KOPT-K1 (cell line): ENCODE measurements around the gene SLC5A1.
"Not testable (repeated sequence)": the region's sequence is repeated elsewhere in the genome, so short reads cannot be mapped to it uniquely, and the experiment has no call there.

ENCODE experiments used
- H3K27ac ChIP-seq: fragments of 200-600 bp; sonication (generic); 2 replicates; pipeline ENCODE4 v1.5.1; 2016; ENCODE audit warnings: antibody characterized with exemption, mild to moderate bottlenecking, low read depth, low read length; ENCODE audit not compliant: poor library complexity, severe bottlenecking
- H3K36me3 ChIP-seq: fragments of 200-600 bp; sonication (generic); 2 replicates; pipeline ENCODE4 v1.5.1; 2017; ENCODE audit warnings: antibody characterized with exemption, mild to moderate bottlenecking, low read length, moderate library complexity; ENCODE audit not compliant: insufficient read depth
- H3K9me3 ChIP-seq: fragments of 200-600 bp; sonication (generic); 2 replicates; pipeline ENCODE4 v1.5.1; 2017; ENCODE audit warnings: antibody characterized with exemption, low read length, mild to moderate bottlenecking; ENCODE audit not compliant: insufficient read depth, poor library complexity, severe bottlenecking

The SLC5A1 gene

DNA sequence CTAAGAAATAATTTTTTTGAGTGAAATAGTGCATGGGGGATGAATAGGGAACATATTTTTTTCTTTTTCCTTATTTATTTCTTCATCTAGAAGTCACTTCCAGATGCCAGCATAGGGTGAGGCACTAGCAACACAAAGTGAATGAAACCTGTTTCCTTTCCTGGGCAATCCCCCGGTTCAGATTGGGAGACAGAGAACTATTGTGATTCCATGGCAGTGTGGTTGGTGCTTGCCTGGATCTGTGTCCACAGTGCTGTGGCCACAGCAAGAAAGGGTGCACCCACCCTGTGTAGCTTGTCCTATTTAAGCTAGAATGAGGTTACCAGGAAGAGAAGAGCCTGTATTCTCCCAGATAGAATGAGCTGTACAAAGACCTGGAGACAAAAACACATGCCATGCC lies 57.6 kb downstream of the SLC5A1 start:
- H3K27ac ChIP-seq = no peak overlapping the region
- no peaks in the 10 kb centered on the region for H3K9me3 ChIP-seq
- H3K36me3 ChIP-seq = no peaks in the 10 kb centered on the region

DNA sequence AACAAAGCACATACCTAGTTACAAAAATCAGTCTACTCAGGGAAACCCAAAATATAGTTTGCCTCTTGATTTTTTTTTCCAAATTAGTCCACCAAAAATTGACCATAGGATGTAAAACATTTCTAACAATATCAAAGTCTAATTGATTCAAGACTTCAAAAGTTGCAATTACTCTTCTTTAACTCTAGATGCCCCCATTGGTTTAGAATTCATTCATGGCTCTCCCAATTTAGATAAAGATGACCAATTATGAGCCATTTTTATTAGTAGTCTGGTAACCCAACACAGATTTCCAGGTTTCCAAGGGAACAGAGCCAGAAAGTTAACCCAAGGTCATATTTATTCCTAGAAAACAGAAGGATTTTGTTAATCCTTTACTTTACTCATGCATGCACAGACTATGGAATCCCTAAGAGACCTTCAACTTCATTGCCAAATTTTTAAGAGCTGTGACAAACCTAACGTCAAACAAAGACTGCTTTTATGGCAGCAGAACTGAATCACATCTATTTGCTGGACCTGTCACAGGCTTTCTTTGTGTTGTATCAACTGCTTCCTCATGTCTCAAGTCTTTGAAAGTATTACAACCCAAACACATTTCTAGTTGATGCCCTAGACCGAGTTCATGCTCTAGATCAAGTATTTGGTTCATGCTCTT lies 60.7 kb downstream of the SLC5A1 start:
- H3K36me3 ChIP-seq = no peaks in the 10 kb centered on the region
- no peak overlapping the region for H3K27ac ChIP-seq
- H3K9me3 ChIP-seq = no peaks in the 10 kb centered on the region

DNA sequence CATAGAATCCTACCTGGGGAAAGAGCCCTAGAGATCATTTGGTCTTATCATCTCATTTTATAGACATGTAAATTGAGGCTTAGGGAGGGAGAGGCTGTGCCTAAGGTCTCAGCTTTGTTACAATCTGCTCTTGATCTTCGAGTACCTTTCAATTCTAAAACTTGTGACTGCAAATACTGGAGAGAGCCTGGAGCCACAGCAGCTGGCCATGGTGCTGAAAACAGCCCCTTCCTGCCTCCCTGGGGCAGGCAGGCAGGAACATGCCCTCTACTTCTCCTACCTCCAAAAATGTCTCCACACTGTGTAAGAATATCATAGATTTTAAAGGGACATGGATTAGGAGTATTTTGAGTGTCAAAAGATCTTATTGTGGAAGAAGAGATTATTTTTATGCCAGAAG lies 63.9 kb downstream of the SLC5A1 start:
- no peaks in the 10 kb centered on the region for H3K9me3 ChIP-seq
- no peaks in the 10 kb centered on the region for H3K36me3 ChIP-seq
- no peak overlapping the region for H3K27ac ChIP-seq

DNA sequence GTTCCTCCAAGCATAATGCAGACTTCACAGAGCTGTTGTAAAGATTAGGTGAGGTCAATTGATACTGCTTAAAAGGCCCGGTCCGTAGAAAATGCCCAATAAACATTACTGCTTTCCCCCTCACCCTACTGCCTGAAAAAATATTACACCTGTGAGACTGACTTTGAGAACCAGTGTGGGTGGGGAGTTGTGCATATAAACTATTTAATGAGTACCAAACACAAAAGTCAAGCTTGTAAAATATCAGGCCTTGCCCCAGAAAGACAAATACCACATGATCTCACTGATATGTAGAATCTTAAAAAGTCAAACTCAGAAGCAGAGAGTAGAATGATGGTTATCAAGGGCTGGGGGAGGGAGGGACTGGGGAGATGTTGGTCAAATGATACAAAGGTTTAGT lies 69.3 kb downstream of the SLC5A1 start:
- Histone ChIP-seq H3K27ac (no peak overlapping the region), H3K9me3 (no peaks in the 10 kb centered on the region), H3K36me3 (no peaks in the 10 kb centered on the region)

DNA sequence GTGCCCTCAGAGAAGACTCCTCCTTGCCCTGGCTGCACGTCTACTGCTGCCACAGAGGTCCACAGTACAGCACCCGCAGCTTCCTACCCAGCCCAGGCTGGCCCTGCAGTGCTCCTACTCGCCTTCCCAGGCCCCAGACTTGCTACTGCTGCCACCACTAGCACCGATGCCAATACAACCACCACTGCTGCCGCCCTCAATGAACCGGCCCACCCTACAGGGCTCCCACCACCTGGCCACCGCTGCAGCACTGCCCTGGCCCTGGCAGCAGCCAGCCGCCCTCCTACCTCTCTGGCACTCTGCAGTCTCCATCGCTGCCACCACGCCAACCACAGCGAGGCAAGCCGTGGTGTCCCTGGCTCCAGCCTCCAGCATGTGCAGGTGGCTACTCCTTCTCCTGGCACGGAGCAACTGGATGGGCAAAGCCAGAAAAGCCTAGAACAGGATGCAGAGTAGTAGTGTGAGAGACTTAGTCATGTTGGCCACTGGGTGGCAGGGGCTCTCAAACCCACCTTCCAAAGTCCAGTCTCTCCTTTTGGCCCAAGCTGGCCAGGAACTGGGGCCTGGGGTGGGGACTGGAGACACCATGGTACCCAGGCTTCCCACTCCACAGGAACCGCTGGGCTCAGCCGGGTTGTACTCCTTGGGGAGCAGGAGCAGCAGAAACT lies 76.6 kb downstream of the SLC5A1 start:
- Histone ChIP-seq H3K9me3 (no peaks in the 10 kb centered on the region), H3K27ac (no peak overlapping the region), H3K36me3 (no peaks in the 10 kb centered on the region)

DNA sequence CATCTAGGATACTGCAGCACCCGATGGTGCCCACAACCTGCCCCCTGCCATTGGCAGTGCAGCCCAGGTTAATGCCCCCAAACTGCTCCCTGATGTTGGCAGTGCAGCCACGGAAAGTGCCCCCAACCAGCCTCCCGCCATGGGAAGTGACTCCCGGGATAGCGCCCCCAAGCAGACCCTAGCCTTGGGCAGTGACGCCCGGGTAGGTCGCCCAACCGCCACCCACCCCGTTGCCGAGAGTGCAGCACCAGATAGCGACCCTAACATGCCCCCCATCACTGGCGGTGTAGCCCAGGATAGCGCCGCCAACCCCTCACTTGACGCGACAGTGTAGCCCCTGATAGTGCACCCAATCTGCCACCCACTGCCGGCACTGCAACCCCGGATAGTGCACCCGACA lies 77.5 kb downstream of the SLC5A1 start:
- Histone ChIP-seq H3K36me3 (no peaks in the 10 kb centered on the region), H3K9me3 (no peaks in the 10 kb centered on the region), H3K27ac (no peak overlapping the region)

DNA sequence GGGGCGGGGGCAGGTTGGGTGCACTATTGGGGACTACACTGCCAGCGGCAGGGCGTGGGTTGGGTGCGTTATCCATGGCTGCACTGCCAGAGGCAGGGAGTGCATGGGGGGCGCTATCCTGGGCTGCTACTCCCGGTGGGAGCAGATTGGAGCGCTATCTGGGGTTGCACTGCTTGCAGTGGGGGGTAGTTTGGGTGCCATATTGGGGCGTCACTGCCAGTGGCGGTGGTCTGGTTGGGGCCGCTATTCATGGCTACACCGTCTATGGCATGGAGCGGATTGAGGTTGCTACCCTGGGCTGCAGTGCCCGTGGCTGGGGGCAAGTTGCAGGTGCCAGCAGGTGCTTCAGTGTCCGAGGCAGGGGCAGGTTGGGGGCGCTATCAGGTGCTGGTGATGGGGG lies 79.8 kb downstream of the SLC5A1 start:
- no peak overlapping the region for H3K27ac ChIP-seq
- no peaks in the 10 kb centered on the region for H3K36me3 ChIP-seq
- H3K9me3 ChIP-seq = no peaks in the 10 kb centered on the region

DNA sequence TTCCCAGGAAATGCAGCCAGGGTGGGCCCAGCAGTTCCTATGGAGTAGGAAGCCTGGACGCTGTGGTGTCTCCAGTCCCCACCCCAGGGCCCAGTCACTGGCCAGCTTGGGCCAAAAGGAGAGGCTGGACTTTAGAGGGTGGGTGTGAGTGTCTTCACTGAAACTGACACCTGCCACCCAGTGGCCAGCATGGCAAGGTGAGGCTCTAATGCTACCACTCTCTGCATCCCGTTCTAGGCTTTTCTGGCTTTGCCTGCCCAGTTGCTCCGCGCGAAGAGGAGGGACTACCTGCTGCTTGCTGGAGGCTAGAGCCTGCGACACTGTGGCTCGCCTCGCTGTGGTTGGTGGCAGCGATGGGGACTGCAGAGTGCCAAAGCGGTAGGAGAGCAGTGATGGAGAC lies 80.6 kb downstream of the SLC5A1 start:
- no peaks in the 10 kb centered on the region for H3K9me3 ChIP-seq
- no peak overlapping the region for H3K27ac ChIP-seq
- no peaks in the 10 kb centered on the region for H3K36me3 ChIP-seq

DNA sequence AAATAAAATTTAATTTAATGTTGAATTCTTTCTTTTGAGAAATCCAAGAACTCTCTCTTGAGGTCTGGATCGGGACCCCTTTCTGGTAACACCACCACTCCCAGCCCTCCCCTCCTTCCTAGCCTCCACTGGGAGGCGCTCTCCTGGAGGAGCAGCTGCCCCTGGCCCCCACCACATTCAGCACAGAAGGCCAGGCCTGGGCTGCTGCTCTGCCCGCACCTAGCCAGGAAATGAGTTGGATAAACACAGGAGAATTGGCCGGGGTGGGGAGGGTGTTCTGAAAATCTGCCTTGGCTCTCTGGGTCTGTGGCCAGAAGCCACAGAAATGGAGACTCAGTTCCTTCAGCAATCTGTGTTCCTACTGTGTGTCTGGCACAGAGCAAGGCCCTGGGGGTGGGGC lies 84.8 kb downstream of the SLC5A1 start:
- Histone ChIP-seq H3K27ac (no peak overlapping the region), H3K36me3 (no peaks in the 10 kb centered on the region), H3K9me3 (no peaks in the 10 kb centered on the region)

DNA sequence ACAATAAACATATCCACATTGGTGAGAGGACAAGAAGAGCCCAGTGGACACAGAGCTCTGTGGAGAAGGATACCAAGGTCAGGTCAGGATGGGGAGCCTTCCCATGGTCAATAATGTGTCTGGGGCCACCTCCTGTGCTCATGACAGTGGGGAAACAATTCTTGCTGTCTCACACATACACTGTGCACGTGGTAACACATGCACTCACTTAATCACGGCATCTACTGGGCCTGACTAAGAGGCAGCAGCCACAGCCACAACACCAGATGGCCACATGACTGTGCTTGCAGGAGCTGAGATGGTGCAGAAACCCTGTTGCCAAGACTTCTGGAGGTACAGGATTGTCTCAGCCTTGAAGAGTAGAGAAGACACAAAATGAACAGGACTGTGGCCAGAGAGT lies 87.4 kb downstream of the SLC5A1 start:
- Histone ChIP-seq H3K27ac (no peak overlapping the region), H3K9me3 (no peaks in the 10 kb centered on the region), H3K36me3 (no peaks in the 10 kb centered on the region)

DNA sequence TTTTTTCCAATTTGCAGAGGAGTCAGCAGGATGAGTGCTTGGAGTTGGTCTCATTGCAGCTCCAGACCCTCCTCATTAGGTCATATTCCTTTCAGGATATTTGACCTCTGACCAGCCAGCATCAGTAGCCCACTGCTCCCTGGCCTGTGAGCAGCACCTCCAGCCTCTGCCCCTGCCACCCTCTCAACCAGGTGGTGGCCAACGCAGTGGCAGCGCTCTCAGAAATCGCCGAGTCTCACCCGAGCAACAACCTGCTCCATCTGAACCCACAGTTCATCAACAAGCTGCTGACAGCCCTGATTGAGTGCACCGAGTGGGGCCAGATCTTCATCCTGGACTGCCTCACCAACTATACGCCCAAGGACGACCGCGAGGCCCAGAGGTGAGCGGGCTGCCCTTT lies 89.1 kb downstream of the SLC5A1 start:
- Histone ChIP-seq H3K36me3 (no peaks in the 10 kb centered on the region), H3K27ac (no peak overlapping the region), H3K9me3 (no peaks in the 10 kb centered on the region)

DNA sequence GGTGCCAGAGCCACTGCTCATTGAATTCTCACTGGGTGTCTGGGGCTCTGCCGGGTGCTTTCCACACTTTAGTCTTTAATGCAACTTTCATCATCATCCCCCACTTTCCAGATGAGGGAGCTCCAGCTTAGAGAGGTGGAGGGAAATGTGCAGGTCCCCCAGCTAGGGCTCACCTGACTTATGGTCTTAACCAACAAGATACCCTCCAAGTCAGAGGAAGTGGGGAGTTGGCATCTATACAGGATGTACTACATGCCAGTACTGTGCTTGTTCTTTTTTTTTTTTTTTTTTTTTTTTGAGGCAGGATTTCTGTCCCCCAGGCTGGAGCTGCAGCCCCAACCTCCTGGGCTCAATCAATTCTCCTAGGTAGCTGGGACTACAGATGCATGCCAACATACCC lies 89.7 kb downstream of the SLC5A1 start:
- no peaks in the 10 kb centered on the region for H3K9me3 ChIP-seq
- no peaks in the 10 kb centered on the region for H3K36me3 ChIP-seq
- H3K27ac ChIP-seq = no peak overlapping the region

DNA sequence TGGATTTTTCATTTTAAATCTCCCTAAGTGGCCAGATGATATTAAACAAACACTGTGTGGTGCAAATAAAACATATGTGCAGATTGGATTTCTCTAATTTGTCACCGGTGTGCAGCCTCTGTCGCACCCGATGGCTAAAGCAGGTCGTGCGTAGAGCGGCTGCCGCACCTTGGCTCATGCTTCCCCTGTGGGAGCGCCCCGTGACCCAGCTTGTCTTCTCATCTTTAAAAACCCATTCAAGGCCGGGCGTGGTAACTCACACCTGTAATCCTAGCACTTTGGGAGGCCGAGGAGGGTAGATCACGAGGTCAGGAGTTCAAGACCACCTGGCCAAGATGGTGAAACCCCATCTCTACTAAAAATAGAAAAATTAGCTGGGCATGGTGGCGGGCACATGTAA lies 91.7 kb downstream of the SLC5A1 start:
- not testable (repeated sequence) for H3K9me3 ChIP-seq, H3K36me3 ChIP-seq, H3K27ac ChIP-seq

DNA sequence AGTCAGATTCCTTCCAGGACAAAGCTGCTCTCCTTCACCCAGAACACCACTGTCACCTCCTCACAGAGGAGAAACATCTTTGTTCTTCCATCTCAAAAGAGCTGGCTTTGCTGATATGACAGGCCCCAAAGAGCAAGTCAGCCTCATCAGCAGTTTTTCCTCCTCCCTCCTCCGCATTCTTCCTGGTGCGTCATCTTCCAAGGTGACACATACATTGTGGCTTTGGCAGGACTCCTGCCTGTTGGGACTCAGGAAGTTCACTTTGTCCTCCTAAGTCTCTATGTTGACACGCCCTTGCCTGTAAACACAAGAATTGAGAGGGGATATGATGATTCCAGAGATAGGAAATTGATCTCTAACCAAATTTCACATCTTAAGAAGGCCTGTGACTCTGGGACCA lies 92.9 kb downstream of the SLC5A1 start:
- not testable (repeated sequence) for H3K27ac ChIP-seq, H3K9me3 ChIP-seq, H3K36me3 ChIP-seq

DNA sequence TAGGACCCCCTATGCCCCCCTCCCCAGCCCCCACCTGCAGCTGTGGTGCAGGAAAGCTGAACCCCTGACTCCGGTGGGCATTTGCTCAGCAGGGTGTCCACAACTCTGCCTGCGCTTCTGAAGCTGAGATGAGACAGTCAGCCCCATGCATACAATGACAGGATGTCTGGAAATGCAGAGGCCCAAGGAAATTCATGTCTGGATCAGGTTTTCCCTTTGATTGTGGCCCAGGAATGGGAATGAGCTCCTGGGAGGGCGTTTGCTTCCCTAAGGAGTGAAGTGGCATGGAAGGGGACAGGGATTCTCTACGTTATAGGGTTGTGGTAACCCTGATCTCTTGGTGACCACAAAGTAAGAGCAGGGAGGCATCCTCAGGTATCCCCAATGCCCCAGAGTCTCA lies 93.8 kb downstream of the SLC5A1 start:
- not testable (repeated sequence) for H3K36me3 ChIP-seq, H3K9me3 ChIP-seq

DNA sequence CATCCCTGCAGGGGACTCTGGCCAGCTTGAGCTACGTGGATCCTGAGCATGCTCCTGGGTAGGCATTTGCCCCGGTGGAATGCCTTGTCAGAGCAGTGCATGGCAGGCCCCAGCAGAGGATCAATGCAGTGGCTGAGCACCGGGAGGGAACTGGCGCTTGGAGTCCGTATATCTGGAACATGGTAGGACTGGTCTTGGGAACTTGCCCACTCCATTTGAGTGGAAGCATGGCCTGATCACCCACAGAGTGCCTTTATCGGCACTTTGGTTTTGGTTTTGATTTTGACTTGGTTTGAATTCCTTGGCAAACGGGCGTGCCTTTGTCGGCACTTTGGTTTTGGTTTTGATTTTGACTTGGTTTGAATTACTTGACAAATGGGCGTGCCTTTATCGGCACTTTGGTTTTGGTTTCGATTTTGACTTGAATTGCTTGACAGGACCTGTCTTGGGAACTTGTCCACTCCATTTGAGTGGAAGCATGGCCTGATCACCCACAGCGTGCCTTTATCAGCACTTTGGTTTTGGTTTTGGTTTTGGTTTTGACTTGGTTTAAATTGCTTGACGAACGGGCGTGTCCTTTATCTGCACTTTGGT lies 94.8 kb downstream of the SLC5A1 start:
- peak overlapping the region; percentile 80 for H3K27ac ChIP-seq

More for the DNA sequence above, 93.8 kb downstream of the SLC5A1 start:
- H3K27ac ChIP-seq = peak overlapping the region; percentile 80

More for the DNA sequence above, 94.8 kb downstream of the SLC5A1 start:
- not testable (repeated sequence) for H3K36me3 ChIP-seq, H3K9me3 ChIP-seq
